ENCODE data around the gene SCAMP2.

SCAMP2 gene

GRCh38 chr15:74838137-74838516 is 35.0 kb downstream of the SCAMP2 start:
- no peak for DNase-seq (ENCODE audit: low read depth)

- no peak for DNase-seq (ENCODE audit: low read depth)
These were observed 35.6 kb downstream of the SCAMP2 start for GRCh38 chr15:74837482-74838136.

GRCh38 chr15:74836846-74837245 is 36.3 kb downstream of the SCAMP2 start:
- no peak for DNase-seq (ENCODE audit: low read depth)

DNA sequence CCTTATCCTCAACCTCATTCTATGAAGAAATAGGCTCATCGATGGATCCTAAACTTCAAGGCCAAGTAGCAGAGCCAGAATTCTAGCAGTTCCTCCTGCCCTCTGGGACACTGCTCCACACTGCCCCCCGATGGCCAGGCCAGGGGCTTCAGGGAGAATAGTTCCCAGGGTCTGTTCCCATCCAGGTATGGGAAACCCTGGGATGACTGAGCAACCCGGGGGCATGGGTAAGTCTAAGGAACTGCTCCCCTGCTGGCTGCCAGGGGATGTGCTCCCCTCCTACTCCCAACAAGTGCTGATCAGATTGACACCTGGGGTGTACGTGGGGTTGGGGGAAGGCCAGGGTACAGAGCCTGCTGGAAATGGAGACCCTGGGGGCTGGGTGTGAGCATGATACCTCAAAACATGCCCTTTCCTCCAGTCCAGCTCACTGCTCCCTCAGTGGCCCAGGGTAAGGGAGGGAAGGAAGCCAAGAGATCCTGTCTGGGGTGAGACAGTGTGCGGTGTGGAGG is 37.8 kb downstream of the SCAMP2 start:
- no peak for DNase-seq (ENCODE audit: low read depth)

- no peak for DNase-seq (ENCODE audit: low read depth)
These were observed 39.6 kb downstream of the SCAMP2 start for GRCh38 chr15:74833376-74834107.

DNA sequence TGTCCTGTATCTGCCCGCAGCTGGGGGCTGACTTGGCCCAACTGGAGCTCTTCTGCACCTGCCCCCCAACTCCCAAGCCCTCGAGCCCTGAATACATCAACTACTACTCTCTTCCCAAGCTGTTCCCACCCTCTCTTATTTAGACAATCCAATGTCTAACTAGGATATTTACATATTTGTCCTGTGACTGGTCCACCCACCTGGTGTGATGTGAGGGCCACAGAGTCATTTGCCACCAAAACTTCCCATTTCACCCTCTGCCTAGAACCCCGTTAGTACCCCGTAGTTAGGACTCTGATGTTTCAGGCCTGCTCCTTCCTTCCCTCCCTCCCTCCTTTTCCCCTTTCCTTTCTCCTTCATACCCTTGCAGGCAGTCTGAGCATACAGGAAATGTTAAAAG is 40.3 kb downstream of the SCAMP2 start:
- no peak for DNase-seq (ENCODE audit: low read depth)

GRCh38 chr15:74831813-74832495 is 41.2 kb downstream of the SCAMP2 start:
- no peak for DNase-seq (ENCODE audit: low read depth)

GRCh38 chr15:74830868-74831267 is 42.3 kb downstream of the SCAMP2 start:
- DNase-seq (ENCODE audit: low read depth): no peak

DNA sequence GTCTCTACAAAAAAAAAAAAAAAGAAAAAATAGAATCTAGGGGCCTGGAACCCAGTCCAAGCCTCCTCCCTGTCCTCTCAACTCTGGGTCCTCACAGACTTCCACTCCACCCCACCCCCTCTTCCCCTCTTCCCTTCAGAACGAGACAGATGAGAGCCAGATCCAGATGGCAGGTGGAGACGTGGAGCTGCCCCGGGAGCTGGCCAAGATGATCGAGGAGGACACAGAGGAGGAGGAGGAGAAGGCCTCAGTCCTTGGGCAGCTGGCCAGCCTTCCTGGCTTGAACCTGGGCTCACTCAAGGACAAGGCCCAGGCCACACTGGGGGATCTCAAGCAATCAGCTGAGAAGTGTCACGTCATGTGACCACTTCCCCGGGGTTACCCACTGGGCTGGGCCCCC is 43.2 kb downstream of the SCAMP2 start:
- DNase-seq (ENCODE audit: low read depth): no peak

- DNase-seq (ENCODE audit: low read depth): no peak
These were observed 43.7 kb downstream of the SCAMP2 start for GRCh38 chr15:74829486-74829885.

DNA sequence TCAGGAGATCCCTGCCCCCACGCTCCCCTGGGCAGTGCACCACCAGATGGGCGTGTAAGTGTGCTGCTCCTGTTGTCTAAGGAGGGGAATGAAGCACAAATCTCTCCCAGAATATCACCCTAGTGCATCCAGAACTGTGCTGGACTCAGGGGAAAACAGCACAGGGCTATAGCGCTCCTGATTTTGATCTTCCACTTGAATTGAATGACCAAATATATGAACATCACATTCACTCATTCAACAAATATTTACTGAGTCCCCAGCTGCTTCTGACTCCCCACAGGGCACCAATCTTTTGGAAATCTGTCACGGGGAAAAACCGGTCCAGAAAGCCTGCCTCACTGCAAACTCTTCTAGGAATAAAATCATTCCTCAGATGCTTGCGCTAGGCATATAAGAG is 44.3 kb downstream of the SCAMP2 start:
- no peak for DNase-seq (ENCODE audit: low read depth)

DNA sequence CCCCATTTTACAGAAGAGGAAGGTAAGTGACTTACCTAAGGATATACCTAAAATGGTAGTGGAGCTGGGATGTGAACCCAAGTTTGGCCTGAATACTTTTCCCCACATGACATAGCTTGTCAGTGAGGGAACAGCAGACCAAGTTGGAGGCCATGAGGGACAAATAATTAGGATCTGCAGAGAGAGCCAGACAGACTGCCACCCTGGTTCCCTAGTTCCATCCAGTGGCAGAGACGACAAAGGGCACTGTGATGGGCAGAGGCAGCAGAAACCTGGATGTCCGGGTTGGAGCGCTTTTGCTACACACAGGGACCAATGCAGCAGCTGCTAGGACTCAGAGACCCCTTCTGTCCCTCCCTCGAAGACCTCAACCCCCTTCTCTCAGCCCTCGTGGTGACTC is 45.6 kb downstream of the SCAMP2 start:
- no peak for DNase-seq (ENCODE audit: low read depth)

- no peak for DNase-seq (ENCODE audit: low read depth)
These were observed 46.2 kb downstream of the SCAMP2 start for GRCh38 chr15:74826921-74827320.

GRCh38 chr15:74826364-74826819 is 46.8 kb downstream of the SCAMP2 start, which contains the start of gene CPLX3:
Gene CPLX3 (plus strand): TSS chr15:74826627. CDS start chr15:74826704, 77 bp downstream.
- no peak for DNase-seq (ENCODE audit: low read depth)

- no peak for DNase-seq (ENCODE audit: low read depth)
These were observed 47.3 kb downstream of the SCAMP2 start for GRCh38 chr15:74825866-74826265.

- no peak for DNase-seq (ENCODE audit: low read depth)
These were observed 48.2 kb downstream of the SCAMP2 start for GRCh38 chr15:74824976-74825375.

DNA sequence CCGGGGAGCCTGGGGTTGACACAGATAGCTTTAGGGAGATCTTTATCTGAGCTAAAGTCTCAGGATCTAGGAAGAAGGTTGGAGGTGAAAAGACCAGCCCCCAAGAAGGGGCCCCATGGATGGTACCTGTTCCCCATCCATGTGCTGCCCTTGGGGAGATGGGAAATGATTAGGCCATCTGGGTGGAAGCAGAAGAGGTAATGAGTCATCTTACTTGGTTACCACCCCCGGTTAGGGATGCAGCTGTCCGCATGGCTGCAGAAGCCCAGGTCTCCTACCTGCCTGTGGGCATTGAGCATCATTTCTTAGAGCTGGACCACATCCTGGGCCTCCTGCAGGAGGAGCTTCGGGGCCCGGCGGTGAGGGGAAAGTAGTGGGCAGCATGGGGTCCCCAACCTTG is 49.8 kb downstream of the SCAMP2 start:
- DNase-seq (ENCODE audit: low read depth): no peak

DNA sequence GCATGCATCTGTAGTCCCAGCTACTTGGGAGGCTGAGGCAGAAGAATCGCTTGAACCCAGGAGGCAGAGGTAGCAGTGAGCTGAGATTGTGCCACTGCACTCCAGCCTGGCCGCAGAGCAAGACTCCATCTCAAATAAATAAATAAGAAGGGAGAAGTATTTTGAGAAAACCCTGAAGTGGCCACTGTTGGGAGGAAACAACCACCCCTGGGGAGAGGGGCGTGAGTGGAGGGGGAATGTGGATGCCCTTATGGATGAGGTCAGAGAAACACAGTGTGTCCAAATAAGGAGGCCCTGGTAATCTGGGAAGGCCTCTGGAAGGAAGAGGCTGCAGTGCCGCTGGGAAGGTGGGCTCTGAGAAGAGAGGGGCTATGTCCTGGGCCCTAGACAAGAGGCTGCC is 50.9 kb downstream of the SCAMP2 start:
- no peak for DNase-seq (ENCODE audit: low read depth)

DNA sequence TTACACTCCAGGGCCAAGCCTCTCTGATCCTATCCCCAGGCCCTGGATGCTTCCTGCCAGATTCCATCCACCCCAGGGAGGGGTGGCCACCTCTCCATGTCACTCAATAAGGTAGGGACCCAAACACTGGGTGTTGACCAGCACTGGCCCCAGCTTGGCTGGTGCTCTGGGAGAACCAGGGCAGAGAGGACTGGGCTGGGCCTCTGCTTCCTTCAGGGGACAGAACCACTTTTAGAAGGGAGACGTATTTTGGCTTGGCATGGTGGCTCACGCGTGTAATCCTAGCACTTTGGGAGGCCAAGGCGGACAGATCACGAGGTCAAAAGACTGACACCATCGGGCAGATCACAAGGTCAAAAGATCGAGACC is 51.4 kb downstream of the SCAMP2 start:
- no peak for DNase-seq (ENCODE audit: low read depth)

DNA sequence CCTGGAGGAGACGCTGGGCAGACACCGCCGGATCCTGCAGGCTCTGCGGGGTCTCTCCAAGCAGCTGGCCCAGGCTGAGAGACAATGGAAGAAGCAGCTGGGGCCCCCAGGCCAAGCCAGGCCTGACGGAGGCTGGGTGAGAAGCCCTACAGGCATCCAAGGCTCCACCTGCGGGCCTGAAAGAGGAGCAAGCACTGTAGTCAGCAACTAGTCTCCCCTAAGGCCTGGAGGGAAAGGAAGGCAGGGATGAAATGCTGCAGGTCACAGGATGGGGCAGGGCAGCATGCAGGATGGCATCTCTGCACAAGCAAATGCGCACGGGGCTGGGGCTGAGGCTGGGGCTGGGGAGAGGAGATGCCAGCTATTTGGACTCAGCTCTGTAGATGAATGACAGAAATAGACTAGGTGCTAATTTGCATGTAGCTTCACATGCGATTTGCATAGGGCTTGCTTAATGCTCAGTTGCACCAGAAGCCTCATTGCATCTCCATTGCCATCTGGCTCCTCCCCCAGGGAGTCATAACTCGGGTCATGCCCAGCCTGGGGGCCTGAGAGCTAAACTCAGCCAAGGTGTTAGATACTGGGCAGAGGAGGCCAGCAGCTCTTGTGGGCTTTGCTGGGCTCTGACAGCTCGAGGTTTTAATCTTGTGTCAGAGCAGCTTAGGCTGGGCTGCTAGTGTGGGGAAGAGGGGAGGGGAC is 51.9 kb downstream of the SCAMP2 start:
- DNase-seq (ENCODE audit: low read depth): no peak

GRCh38 chr15:74820056-74820455 is 53.1 kb downstream of the SCAMP2 start:
- no peak for DNase-seq (ENCODE audit: low read depth)

DNA sequence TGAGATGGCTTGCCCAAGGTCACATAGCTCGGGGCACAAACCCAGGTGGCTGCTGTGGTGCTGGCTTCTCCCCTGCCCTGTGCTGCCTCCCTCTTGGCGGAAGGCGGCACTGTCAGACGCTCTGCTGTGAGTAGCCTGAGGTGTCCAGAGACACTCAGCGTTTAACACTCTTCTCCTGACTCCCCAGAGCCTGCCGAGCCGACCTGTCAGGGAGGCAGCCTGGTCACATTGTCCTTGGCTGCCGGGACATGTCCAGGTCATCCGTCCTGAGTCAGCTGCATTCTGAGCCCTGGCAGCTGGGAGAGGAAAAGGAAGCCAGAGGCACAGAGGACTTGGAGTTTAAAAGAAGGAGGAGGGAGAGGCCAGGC is 55.8 kb downstream of the SCAMP2 start:
- DNase-seq (ENCODE audit: low read depth): no peak
